HG03060 (cell line): ENCODE data around the gene ANAPC15.
A peak's percentile ranks its signal among the peaks of the same experiment; 100 is the strongest.

Experiments
- ATAC-seq: cut with Tn5 transposase; IDR thresholded peaks from one replicate; pipeline ENCODE4 v1.9.1; 2021; ENCODE audit warnings: low read depth, moderate number of reproducible peaks; ENCODE audit not compliant: unreplicated experiment

ANAPC15 gene

GRCh38 chr11:72088076-72088808 lies 24.3 kb downstream of the ANAPC15 start:
- ATAC-seq: no peak

GRCh38 chr11:72085621-72086351 lies 26.7 kb downstream of the ANAPC15 start:
- ATAC-seq: no peak

- ATAC-seq: no peak
These were observed 27.5 kb downstream of the ANAPC15 start for GRCh38 chr11:72084965-72085364.

- no peak for ATAC-seq
These were observed 28.4 kb downstream of the ANAPC15 start for GRCh38 chr11:72084076-72084475.

- ATAC-seq: no peak
These were observed 29.1 kb downstream of the ANAPC15 start for GRCh38 chr11:72083414-72083813.

GRCh38 chr11:72081821-72082453 lies 30.6 kb downstream of the ANAPC15 start:
- no peak for ATAC-seq

GRCh38 chr11:72081184-72081644 lies 31.3 kb downstream of the ANAPC15 start:
- ATAC-seq: no peak

- peak; percentile 96 for ATAC-seq
These were observed 31.9 kb downstream of the ANAPC15 start, which contains the start of the genes LRRC51 and NUMA1 for GRCh38 chr11:72080326-72081183. Gene LRRC51, plus strand, starts transcription at chr11:72080850. Its CDS starts 8,234 bp downstream, at chr11:72089084. Gene NUMA1, minus strand, starts transcription at chr11:72080542. Its CDS starts 44,599 bp downstream, at chr11:72035943.

- no peak for ATAC-seq
These were observed 32.6 kb downstream of the ANAPC15 start for GRCh38 chr11:72079819-72080325.

- ATAC-seq: no peak
These were observed 34.0 kb downstream of the ANAPC15 start for GRCh38 chr11:72078477-72078876.

GRCh38 chr11:72075756-72076155 lies 36.7 kb downstream of the ANAPC15 start:
- ATAC-seq: no peak

- no peak for ATAC-seq
These were observed 37.4 kb downstream of the ANAPC15 start for GRCh38 chr11:72075109-72075508.

GRCh38 chr11:72072348-72072747 lies 40.1 kb downstream of the ANAPC15 start:
- no peak for ATAC-seq

- no peak for ATAC-seq
These were observed 42.0 kb downstream of the ANAPC15 start for GRCh38 chr11:72070491-72070890.

GRCh38 chr11:72069787-72070251 lies 42.7 kb downstream of the ANAPC15 start:
- ATAC-seq: no peak

- no peak for ATAC-seq
These were observed 43.3 kb downstream of the ANAPC15 start for GRCh38 chr11:72069200-72069599.

- ATAC-seq: no peak
These were observed 44.8 kb downstream of the ANAPC15 start for GRCh38 chr11:72067676-72068075.

GRCh38 chr11:72067266-72067665 lies 45.2 kb downstream of the ANAPC15 start:
- ATAC-seq: no peak

GRCh38 chr11:72066855-72067254 lies 45.6 kb downstream of the ANAPC15 start:
- no peak for ATAC-seq
